ENCODE data around the gene SETBP1. TPM values are rescaled to one million over a fixed set of nuclear protein-coding genes. Genes with fewer than 3 reads are reported as not detected.

SETBP1 gene
- total RNA-seq, 4 donors from 2014 or later = 16.2 to 33.6 (median 24.4) TPM

DNA sequence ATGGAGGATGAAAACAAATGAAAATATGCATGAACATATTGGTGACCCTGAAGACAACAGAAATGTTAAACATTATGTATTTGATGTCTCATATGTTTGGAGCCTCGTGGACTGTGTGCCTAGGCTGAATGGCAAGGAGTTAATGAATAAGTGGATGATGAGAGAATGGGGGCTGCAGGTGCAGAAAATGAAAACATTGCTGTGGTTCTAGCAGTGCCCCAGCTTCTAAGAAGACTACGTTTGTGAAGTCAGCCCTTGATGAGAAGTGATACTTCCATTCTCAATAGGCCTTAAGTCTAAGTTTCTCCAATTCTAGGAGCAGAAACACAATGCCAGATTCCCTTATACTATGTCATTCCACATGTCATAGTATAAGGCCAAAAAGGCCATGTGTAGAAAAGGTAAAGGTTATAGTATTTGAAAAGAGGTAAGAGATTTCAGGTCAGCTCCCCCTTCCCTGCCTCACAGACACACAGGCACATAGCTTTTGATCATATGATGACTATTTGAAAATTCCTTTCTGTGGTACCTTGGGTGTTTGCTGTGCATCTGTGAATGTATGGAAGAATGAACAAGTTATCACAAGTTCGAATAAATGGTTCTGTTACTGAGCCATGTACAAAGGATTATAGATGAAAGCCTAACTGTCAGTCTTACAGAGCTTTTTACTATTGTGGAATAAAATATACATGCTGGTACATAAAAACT is 280.8 kb downstream of the SETBP1 start:
- H3K27ac ChIP-seq = no peak overlapping the region
- intact Hi-C loops (cut with DNase I; ENCODE audit: low total_unique reads) (no loop called here), in situ Hi-C loops (cut with MboI; ENCODE audit: low pct_ligation_motif_present in 1 of 4, low pct_unique_long_range_greater_than_20kb in 1 of 4, low sequenced_read_pairs in 3 of 4) (no loop called here)
- peaks cover 0 to 8% (median 3%) of the 10 kb centered on the region in 4 donors for H3K4me1 ChIP-seq
- 74 to 77% methylated on average over 3 of the region's 3 CpGs for WGBS, 2 donors (ENCODE audit: low coverage in 1 of 2)
- no peaks in the 10 kb centered on the region for H3K9me3 ChIP-seq
- no peaks in the 10 kb centered on the region for H3K36me3 ChIP-seq
- no peaks in the 10 kb centered on the region for H3K27me3 ChIP-seq
- TF ChIP-seq POLR2AphosphoS5 (IDR thresholded peaks at IDR 0.05) = no peak
- TF ChIP-seq CTCF (IDR thresholded peaks at IDR 0.05) = no peak
- no peak for TF ChIP-seq EP300 (IDR thresholded peaks at IDR 0.05; ENCODE audit: low read depth)
- TF ChIP-seq POLR2A (IDR thresholded peaks at IDR 0.05) = no peak
- no peak for DNase-seq
- H3K4me3 ChIP-seq = no peak overlapping the region

- 67 to 91% methylated on average over 1 of the region's 1 CpG for WGBS, 2 donors (ENCODE audit: low coverage in 1 of 2)
- intact Hi-C loops (cut with DNase I; ENCODE audit: low total_unique reads) (no loop called here), in situ Hi-C loops (cut with MboI; ENCODE audit: low pct_ligation_motif_present in 1 of 4, low pct_unique_long_range_greater_than_20kb in 1 of 4, low sequenced_read_pairs in 3 of 4) (no loop called here)
- H3K4me3 ChIP-seq = no peak overlapping the region
- peaks cover 0 to 6% (median 0%) of the 10 kb centered on the region in 4 donors for H3K4me1 ChIP-seq
- no peaks in the 10 kb centered on the region for H3K36me3 ChIP-seq
- H3K27me3 ChIP-seq = no peaks in the 10 kb centered on the region
- no peak overlapping the region for H3K27ac ChIP-seq
- DNase-seq = no peak
- H3K9me3 ChIP-seq = no peaks in the 10 kb centered on the region
- no peak for TF ChIP-seq CTCF (IDR thresholded peaks at IDR 0.05)
- no peak for TF ChIP-seq POLR2AphosphoS5 (IDR thresholded peaks at IDR 0.05)
- no peak for TF ChIP-seq EP300 (IDR thresholded peaks at IDR 0.05; ENCODE audit: low read depth)
- no peak for TF ChIP-seq POLR2A (IDR thresholded peaks at IDR 0.05)
Observed at GRCh38 chr18:44967599-44967998, 286.9 kb downstream of the SETBP1 start.

DNA sequence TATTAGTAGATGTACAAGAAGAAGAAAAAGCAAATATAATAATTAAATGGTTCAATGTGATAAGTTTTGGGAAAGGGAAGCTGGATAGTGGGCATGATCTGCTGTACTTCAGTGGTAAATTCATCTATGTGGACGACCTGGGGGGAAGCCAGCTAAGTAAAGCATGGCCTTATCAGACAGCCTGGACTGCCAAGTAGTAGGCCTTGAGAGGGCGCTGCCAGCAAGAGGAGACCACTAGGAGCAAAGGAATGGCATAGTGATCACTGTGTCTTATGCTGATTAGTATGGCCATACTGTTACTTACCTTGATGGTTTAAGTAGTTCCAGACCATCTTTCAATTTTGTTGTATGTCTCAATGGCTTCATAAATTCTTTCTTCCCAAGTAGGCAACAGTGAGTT is 287.6 kb downstream of the SETBP1 start:
- Histone ChIP-seq H3K4me1 (peaks cover 0 to 6% (median 0%) of the 10 kb centered on the region in 4 donors), H3K27ac (no peak overlapping the region), H3K4me3 (no peak overlapping the region), H3K36me3 (no peaks in the 10 kb centered on the region), H3K27me3 (no peaks in the 10 kb centered on the region), H3K9me3 (no peaks in the 10 kb centered on the region)
- no peak for TF ChIP-seq CTCF (IDR thresholded peaks at IDR 0.05)
- TF ChIP-seq POLR2AphosphoS5 (IDR thresholded peaks at IDR 0.05) = no peak
- TF ChIP-seq POLR2A (IDR thresholded peaks at IDR 0.05) = no peak
- TF ChIP-seq EP300 (IDR thresholded peaks at IDR 0.05; ENCODE audit: low read depth) = no peak
- DNase-seq = no peak
- in situ Hi-C loops (cut with MboI; ENCODE audit: low pct_ligation_motif_present in 1 of 4, low pct_unique_long_range_greater_than_20kb in 1 of 4, low sequenced_read_pairs in 3 of 4) (no loop called here), intact Hi-C loops (cut with DNase I; ENCODE audit: low total_unique reads) (no loop called here)
- WGBS, 2 donors (ENCODE audit: low coverage in 1 of 2) = 93 to 100% methylated on average over 2 of the region's 2 CpGs

DNA sequence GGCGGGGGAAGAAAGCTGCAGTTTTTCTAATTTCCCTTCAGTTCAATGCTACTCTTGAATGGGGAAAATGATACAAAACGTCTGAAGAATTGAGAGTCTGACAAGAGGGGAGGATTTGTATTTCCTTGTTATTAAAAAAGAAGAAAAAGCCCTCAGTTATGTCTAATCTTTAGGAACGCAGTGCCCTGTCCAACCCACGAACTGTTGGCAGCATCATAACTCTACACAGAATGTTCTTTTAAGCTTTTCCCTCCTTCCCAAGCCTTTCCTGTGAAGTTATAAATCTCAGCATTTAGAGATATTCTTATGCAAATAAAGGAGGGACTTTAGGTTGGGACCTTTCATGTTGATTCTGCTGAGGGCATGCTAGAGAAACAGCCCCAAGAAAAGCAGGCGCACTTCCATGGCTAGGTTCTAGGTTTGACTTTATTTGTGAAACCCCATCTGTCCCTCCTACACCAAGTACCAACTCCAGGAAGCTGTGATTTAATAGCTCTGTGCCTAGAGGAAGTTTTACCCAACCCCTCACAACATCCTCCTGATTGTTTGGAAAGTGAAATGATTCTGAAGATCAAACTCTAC is 288.6 kb downstream of the SETBP1 start:
- Histone ChIP-seq H3K27ac (no peak overlapping the region), H3K4me1 (peaks cover 0 to 6% (median 0%) of the 10 kb centered on the region in 4 donors), H3K36me3 (no peaks in the 10 kb centered on the region), H3K9me3 (no peaks in the 10 kb centered on the region), H3K27me3 (no peaks in the 10 kb centered on the region), H3K4me3 (no peak overlapping the region)
- intact Hi-C loops (cut with DNase I; ENCODE audit: low total_unique reads) (no loop called here), in situ Hi-C loops (cut with MboI; ENCODE audit: low pct_ligation_motif_present in 1 of 4, low pct_unique_long_range_greater_than_20kb in 1 of 4, low sequenced_read_pairs in 3 of 4) (no loop called here)
- DNase-seq = no peak
- 40 to 44% methylated on average over 5 of the region's 5 CpGs for WGBS, 2 donors (ENCODE audit: low coverage in 1 of 2)
- no peak for TF ChIP-seq POLR2A (IDR thresholded peaks at IDR 0.05)
- TF ChIP-seq POLR2AphosphoS5 (IDR thresholded peaks at IDR 0.05) = no peak
- TF ChIP-seq CTCF (IDR thresholded peaks at IDR 0.05) = no peak
- TF ChIP-seq EP300 (IDR thresholded peaks at IDR 0.05; ENCODE audit: low read depth) = no peak
